Measurements from ENCODE around the gene PRKCE.

The PRKCE gene

GRCh38 chr2:45974762-45975408 is 323.4 kb downstream of the PRKCE start:
- Histone ChIP-seq H3K27me3 (ENCODE audit: control insufficient read depth in 2 of 2, insufficient read depth in 2 of 2, low read length in 2 of 2) (no peaks in the 10 kb centered on the region), H3K4me3 (ENCODE audit: low read length in 2 of 2) (no peak overlapping the region), H3K9me3 (ENCODE audit: control insufficient read depth in 2 of 2, low read length in 2 of 2) (no peaks in the 10 kb centered on the region), H3K9ac (ENCODE audit: low read depth in 1 of 2, low read length in 2 of 2) (no peak overlapping the region), H3K4me1 (ENCODE audit: control insufficient read depth in 2 of 2, insufficient read depth in 2 of 2, low read length in 2 of 2) (peaks cover 0 to 9% of the 10 kb centered on the region in 2 donors), H3K36me3 (ENCODE audit: control insufficient read depth in 2 of 2, insufficient read depth in 2 of 2, low read length in 2 of 2) (peaks cover 0 to 7% of the 10 kb centered on the region in 2 donors), H3K27ac (ENCODE audit: low read depth in 2 of 2, low read length in 2 of 2) (no peak overlapping the region)

DNA sequence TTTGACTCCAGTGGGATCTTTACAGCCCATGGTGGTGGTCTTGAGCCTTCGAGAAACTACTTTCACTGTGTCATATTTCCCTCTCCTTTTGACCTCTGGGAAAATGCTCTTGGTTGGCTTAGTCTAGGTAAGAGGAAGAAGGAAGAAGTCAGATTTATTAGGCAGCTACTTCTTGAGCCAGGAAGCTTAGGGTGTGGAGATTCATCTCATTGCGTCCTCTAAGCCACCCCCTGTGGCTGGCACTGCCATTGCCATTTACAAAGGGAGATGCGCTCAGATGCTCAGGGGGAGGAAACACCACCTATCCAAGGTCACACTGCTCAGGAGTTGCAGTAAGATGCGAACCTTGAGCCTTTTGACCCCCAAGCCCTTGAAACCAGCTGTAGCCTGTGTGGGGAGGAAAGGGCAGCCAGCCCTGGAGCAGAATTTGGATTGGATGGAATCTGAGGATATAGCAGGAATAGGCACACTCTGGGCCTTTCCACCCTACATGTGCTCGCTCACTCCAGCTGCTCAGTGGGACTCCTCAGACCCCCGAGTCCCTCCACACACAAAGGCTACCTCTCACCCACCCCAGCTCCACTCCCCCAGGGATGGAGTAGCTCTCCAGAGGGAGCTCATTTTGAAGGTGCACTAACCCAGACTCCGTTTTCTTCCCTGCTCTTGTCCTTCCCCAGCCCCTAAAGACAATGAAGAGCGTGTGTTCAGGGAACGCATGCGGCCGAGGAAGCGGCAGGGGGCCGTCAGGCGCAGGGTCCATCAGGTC is 324.5 kb downstream of the PRKCE start:
- peaks cover 0 to 7% of the 10 kb centered on the region in 2 donors for H3K36me3 ChIP-seq (ENCODE audit: control insufficient read depth in 2 of 2, insufficient read depth in 2 of 2, low read length in 2 of 2)
- no peak overlapping the region for H3K27ac ChIP-seq (ENCODE audit: low read depth in 2 of 2, low read length in 2 of 2)
- H3K9ac ChIP-seq (ENCODE audit: low read depth in 1 of 2, low read length in 2 of 2), result no peak overlapping the region
- H3K9me3 ChIP-seq (ENCODE audit: control insufficient read depth in 2 of 2, low read length in 2 of 2), result no peaks in the 10 kb centered on the region
- no peak overlapping the region for H3K4me3 ChIP-seq (ENCODE audit: low read length in 2 of 2)
- peaks cover 0 to 9% of the 10 kb centered on the region in 2 donors for H3K4me1 ChIP-seq (ENCODE audit: control insufficient read depth in 2 of 2, insufficient read depth in 2 of 2, low read length in 2 of 2)
- no peaks in the 10 kb centered on the region for H3K27me3 ChIP-seq (ENCODE audit: control insufficient read depth in 2 of 2, insufficient read depth in 2 of 2, low read length in 2 of 2)

DNA sequence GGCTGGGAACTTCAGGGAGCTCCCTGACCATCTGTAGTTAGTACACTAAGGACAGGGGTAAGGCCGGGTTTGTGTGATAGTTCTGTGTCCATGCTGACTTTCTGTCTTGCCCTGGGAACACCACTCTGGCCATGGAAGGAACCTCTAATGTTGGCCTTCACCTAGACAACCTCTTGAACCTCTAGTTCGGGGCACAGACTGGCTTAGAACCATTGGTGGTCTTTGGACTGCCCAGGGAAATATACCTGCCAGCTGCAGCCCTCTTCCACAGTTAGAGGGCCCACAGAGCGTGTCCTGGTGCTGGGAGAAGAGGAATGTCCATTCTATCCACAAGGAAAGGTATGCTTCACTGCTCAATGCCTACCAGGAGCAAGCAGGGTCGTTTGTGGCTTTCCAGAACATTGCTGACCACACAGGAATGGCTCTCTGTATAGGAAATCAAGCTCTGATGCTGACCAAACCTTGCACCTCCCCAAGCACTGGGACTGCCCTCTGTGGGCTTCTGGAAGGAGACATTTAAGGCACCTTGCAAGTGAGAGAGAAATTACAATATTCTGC is 326.9 kb downstream of the PRKCE start:
- H3K9me3 ChIP-seq (ENCODE audit: control insufficient read depth in 2 of 2, low read length in 2 of 2), result no peaks in the 10 kb centered on the region
- H3K4me1 ChIP-seq (ENCODE audit: control insufficient read depth in 2 of 2, insufficient read depth in 2 of 2, low read length in 2 of 2), result peaks cover 0 to 6% of the 10 kb centered on the region in 2 donors
- H3K4me3 ChIP-seq (ENCODE audit: low read length in 2 of 2), result no peak overlapping the region
- H3K9ac ChIP-seq (ENCODE audit: low read depth in 1 of 2, low read length in 2 of 2), result no peak overlapping the region
- peaks cover 0 to 7% of the 10 kb centered on the region in 2 donors for H3K36me3 ChIP-seq (ENCODE audit: control insufficient read depth in 2 of 2, insufficient read depth in 2 of 2, low read length in 2 of 2)
- H3K27me3 ChIP-seq (ENCODE audit: control insufficient read depth in 2 of 2, insufficient read depth in 2 of 2, low read length in 2 of 2), result no peaks in the 10 kb centered on the region
- H3K27ac ChIP-seq (ENCODE audit: low read depth in 2 of 2, low read length in 2 of 2), result no peak overlapping the region

- H3K9ac ChIP-seq (ENCODE audit: low read depth in 1 of 2, low read length in 2 of 2), result no peak overlapping the region
- H3K4me1 ChIP-seq (ENCODE audit: control insufficient read depth in 2 of 2, insufficient read depth in 2 of 2, low read length in 2 of 2), result peaks cover 0 to 4% of the 10 kb centered on the region in 2 donors
- no peaks in the 10 kb centered on the region for H3K9me3 ChIP-seq (ENCODE audit: control insufficient read depth in 2 of 2, low read length in 2 of 2)
- peaks cover 0 to 7% of the 10 kb centered on the region in 2 donors for H3K36me3 ChIP-seq (ENCODE audit: control insufficient read depth in 2 of 2, insufficient read depth in 2 of 2, low read length in 2 of 2)
- no peak overlapping the region for H3K4me3 ChIP-seq (ENCODE audit: low read length in 2 of 2)
- no peak overlapping the region for H3K27ac ChIP-seq (ENCODE audit: low read depth in 2 of 2, low read length in 2 of 2)
- H3K27me3 ChIP-seq (ENCODE audit: control insufficient read depth in 2 of 2, insufficient read depth in 2 of 2, low read length in 2 of 2), result no peaks in the 10 kb centered on the region
Measured at GRCh38 chr2:45979065-45979464, 327.6 kb downstream of the PRKCE start.

DNA sequence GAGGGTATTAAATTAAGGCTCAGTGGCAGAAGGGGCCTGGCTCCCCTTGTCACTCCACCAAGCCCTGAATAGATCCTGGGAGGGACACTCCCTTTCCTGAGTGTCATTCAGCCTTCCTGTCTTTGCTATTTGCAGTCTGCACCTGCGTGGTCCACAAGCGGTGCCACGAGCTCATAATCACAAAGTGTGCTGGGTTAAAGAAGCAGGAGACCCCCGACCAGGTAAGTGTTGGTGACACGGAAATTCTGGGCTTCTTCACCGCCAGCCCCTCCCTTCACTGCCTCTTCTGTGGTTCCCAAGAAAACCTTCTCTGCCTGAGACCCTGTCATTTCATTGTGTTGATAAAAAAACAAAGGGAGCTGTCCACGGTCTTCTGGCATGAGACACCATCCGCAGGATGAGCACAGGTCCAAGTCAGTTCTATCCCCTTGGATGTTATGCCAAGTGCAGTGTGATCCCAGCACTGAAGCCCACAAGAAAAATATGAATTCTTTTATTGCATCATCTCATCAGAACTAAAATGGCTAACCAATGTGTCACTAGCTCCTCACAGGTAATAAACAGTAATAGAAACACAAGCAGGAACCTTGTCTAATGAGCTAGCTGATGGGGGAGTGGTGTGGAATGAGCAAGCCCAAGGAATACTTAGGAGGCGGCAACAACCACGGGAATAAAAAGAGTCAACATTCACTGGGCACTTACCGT is 328.8 kb downstream of the PRKCE start:
- Histone ChIP-seq H3K36me3 (ENCODE audit: control insufficient read depth in 2 of 2, insufficient read depth in 2 of 2, low read length in 2 of 2) (peaks cover 0 to 7% of the 10 kb centered on the region in 2 donors), H3K4me1 (ENCODE audit: control insufficient read depth in 2 of 2, insufficient read depth in 2 of 2, low read length in 2 of 2) (peaks cover 0 to 4% of the 10 kb centered on the region in 2 donors), H3K9me3 (ENCODE audit: control insufficient read depth in 2 of 2, low read length in 2 of 2) (no peaks in the 10 kb centered on the region), H3K4me3 (ENCODE audit: low read length in 2 of 2) (no peak overlapping the region), H3K9ac (ENCODE audit: low read depth in 1 of 2, low read length in 2 of 2) (no peak overlapping the region), H3K27ac (ENCODE audit: low read depth in 2 of 2, low read length in 2 of 2) (no peak overlapping the region), H3K27me3 (ENCODE audit: control insufficient read depth in 2 of 2, insufficient read depth in 2 of 2, low read length in 2 of 2) (no peaks in the 10 kb centered on the region)

DNA sequence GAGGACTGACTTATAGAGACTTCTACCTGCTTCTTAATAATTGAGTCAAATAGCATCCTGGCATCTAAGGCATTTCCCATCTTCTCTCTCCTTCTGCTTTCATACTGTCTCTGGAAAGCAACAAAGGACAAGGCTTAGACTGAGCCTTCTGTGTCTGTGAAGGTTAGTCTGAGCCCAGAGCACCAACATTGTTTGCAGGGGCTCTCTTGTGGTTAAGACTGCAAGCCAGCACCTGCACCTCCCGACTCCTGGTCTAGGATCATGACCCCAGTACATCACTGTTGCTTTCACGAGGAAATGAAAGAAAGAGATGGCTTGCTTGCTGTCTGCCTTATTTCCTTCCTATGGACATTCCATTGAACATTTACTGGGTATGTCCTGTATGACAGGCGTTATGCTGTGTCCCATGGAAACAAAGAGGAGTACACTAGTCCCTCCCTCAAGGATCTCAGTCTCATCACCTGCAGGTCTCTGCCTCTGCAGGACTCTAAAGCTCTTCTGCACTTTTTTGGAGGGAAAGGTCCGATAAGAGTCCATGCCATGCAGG is 330.0 kb downstream of the PRKCE start:
- no peaks in the 10 kb centered on the region for H3K4me1 ChIP-seq (ENCODE audit: control insufficient read depth in 2 of 2, insufficient read depth in 2 of 2, low read length in 2 of 2)
- H3K9me3 ChIP-seq (ENCODE audit: control insufficient read depth in 2 of 2, low read length in 2 of 2), result no peaks in the 10 kb centered on the region
- H3K27ac ChIP-seq (ENCODE audit: low read depth in 2 of 2, low read length in 2 of 2), result no peak overlapping the region
- H3K27me3 ChIP-seq (ENCODE audit: control insufficient read depth in 2 of 2, insufficient read depth in 2 of 2, low read length in 2 of 2), result no peaks in the 10 kb centered on the region
- peaks cover 0 to 7% of the 10 kb centered on the region in 2 donors for H3K36me3 ChIP-seq (ENCODE audit: control insufficient read depth in 2 of 2, insufficient read depth in 2 of 2, low read length in 2 of 2)
- H3K9ac ChIP-seq (ENCODE audit: low read depth in 1 of 2, low read length in 2 of 2), result no peak overlapping the region
- no peak overlapping the region for H3K4me3 ChIP-seq (ENCODE audit: low read length in 2 of 2)

- peaks cover 0 to 7% of the 10 kb centered on the region in 2 donors for H3K36me3 ChIP-seq (ENCODE audit: control insufficient read depth in 2 of 2, insufficient read depth in 2 of 2, low read length in 2 of 2)
- no peak overlapping the region for H3K4me3 ChIP-seq (ENCODE audit: low read length in 2 of 2)
- no peak overlapping the region for H3K27ac ChIP-seq (ENCODE audit: low read depth in 2 of 2, low read length in 2 of 2)
- H3K9me3 ChIP-seq (ENCODE audit: control insufficient read depth in 2 of 2, low read length in 2 of 2), result no peaks in the 10 kb centered on the region
- no peaks in the 10 kb centered on the region for H3K4me1 ChIP-seq (ENCODE audit: control insufficient read depth in 2 of 2, insufficient read depth in 2 of 2, low read length in 2 of 2)
- no peak overlapping the region for H3K9ac ChIP-seq (ENCODE audit: low read depth in 1 of 2, low read length in 2 of 2)
- H3K27me3 ChIP-seq (ENCODE audit: control insufficient read depth in 2 of 2, insufficient read depth in 2 of 2, low read length in 2 of 2), result no peaks in the 10 kb centered on the region
Measured at GRCh38 chr2:45982096-45982495, 330.6 kb downstream of the PRKCE start.

DNA sequence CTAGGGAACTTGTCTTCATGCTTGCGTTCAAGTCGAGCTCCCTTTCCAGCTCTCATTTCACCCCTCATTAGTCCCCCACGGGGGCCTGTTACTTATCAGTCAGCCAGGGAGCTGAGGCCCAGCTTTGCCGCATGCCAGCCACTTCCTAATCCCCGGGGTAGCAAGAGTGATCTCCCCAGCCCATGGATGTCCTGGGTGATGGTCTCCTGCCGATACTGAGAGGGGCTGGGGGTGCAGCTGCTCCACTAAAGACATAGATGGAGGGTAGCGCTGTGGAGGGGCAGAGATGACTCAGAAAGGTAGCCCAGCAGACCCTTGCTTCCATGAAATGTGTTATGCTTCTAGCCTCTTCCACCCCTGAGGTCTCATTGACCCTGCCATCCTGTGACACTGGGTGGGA is 331.7 kb downstream of the PRKCE start:
- H3K36me3 ChIP-seq (ENCODE audit: control insufficient read depth in 2 of 2, insufficient read depth in 2 of 2, low read length in 2 of 2), result peaks cover 0 to 3% of the 10 kb centered on the region in 2 donors

GRCh38 chr2:45984366-45984765 is 332.9 kb downstream of the PRKCE start:
- Histone ChIP-seq H3K27ac (ENCODE audit: low read depth in 2 of 2, low read length in 2 of 2) (no peak overlapping the region), H3K4me3 (ENCODE audit: low read length in 2 of 2) (no peak overlapping the region), H3K9me3 (ENCODE audit: control insufficient read depth in 2 of 2, low read length in 2 of 2) (no peaks in the 10 kb centered on the region), H3K36me3 (ENCODE audit: control insufficient read depth in 2 of 2, insufficient read depth in 2 of 2, low read length in 2 of 2) (peaks cover 0 to 3% of the 10 kb centered on the region in 2 donors), H3K4me1 (ENCODE audit: control insufficient read depth in 2 of 2, insufficient read depth in 2 of 2, low read length in 2 of 2) (peaks cover 5 to 8% of the 10 kb centered on the region in 2 donors), H3K9ac (ENCODE audit: low read depth in 1 of 2, low read length in 2 of 2) (no peak overlapping the region), H3K27me3 (ENCODE audit: control insufficient read depth in 2 of 2, insufficient read depth in 2 of 2, low read length in 2 of 2) (no peaks in the 10 kb centered on the region)

More for the DNA sequence above, 331.7 kb downstream of the PRKCE start:
- no peak overlapping the region for H3K9ac ChIP-seq (ENCODE audit: low read depth in 1 of 2, low read length in 2 of 2)
- no peaks in the 10 kb centered on the region for H3K9me3 ChIP-seq (ENCODE audit: control insufficient read depth in 2 of 2, low read length in 2 of 2)
- H3K4me1 ChIP-seq (ENCODE audit: control insufficient read depth in 2 of 2, insufficient read depth in 2 of 2, low read length in 2 of 2), result peaks cover 4 to 5% of the 10 kb centered on the region in 2 donors
- no peak overlapping the region for H3K27ac ChIP-seq (ENCODE audit: low read depth in 2 of 2, low read length in 2 of 2)
- no peak overlapping the region for H3K4me3 ChIP-seq (ENCODE audit: low read length in 2 of 2)
- H3K27me3 ChIP-seq (ENCODE audit: control insufficient read depth in 2 of 2, insufficient read depth in 2 of 2, low read length in 2 of 2), result no peaks in the 10 kb centered on the region
